SK-N-SH (cell line): ENCODE measurements around the gene ABCA3. TPM values are rescaled to one million over a fixed set of nuclear protein-coding genes. Genes with fewer than 3 reads are reported as not detected.
A peak's percentile ranks its signal among the peaks of the same experiment; 100 is the strongest.

Source experiments
- CTCF ChIA-PET: fragments of 300-600, 350-600 bp; formaldehyde crosslinking; extraction: SDS; loops from one replicate; lab custom pipeline; 2021; lab: Yijun Ruan, JAX
- POLR2A ChIA-PET: fragments of 350-600 bp; sonication (Branson Sonifier 250); formaldehyde crosslinking; extraction: SDS; loops from one replicate; lab custom pipeline; 2020; ENCODE audit warnings: antibody characterized with exemption, inconsistent platforms; lab: Yijun Ruan, JAX
- DNase-seq: peaks from one replicate; pipeline ENCODE4 v3.0.0; 2012
- H2AFZ ChIP-seq: fragments of 200-600 bp; sonication (generic); 2 replicates; pipeline ENCODE4 v1.8.1; 2016; ENCODE audit warnings: antibody characterized with exemption, mild to moderate bottlenecking, low read depth
- H3F3A ChIP-seq: fragments of 200-600 bp; sonication (generic); replicated peaks from 2 replicates; pipeline ENCODE3; 2016; ENCODE audit warnings: antibody characterized with exemption, mild to moderate bottlenecking; ENCODE audit not compliant: insufficient read depth
- H3K27ac ChIP-seq, 2 experiments: fragments of 200-500 bp in 1 of 2; fragments of 200-600 bp in 1 of 2; sonication (Bioruptor generic) in 1 of 2; sonication (generic), shearing (Covaris generic) in 1 of 2; 2 replicates each; pipeline versions ENCODE4 v1.5.1 to v1.6.1; 2014 to 2016; ENCODE audit warnings: low read depth in 2 of 2, inconsistent platforms in 1 of 2, low read length in 1 of 2, mild to moderate bottlenecking in 1 of 2, mixed read lengths in 1 of 2
- H3K27me3 ChIP-seq: fragments of 200-600 bp; sonication (generic), shearing (Covaris generic); 2 replicates; pipeline ENCODE4 v1.6.1; 2016; ENCODE audit warnings: mixed run types; ENCODE audit not compliant: insufficient read depth
- H3K36me3 ChIP-seq, 2 experiments: fragments of 200-500 bp in 1 of 2; fragments of 200-600 bp in 1 of 2; sonication (Bioruptor generic) in 1 of 2; sonication (generic) in 1 of 2; replicated peaks in 1 of 2; 2 replicates each; pipeline versions ENCODE3 to v1.5.1; 2014 to 2016; ENCODE audit warnings: low read length in 1 of 2, mild to moderate bottlenecking in 1 of 2; ENCODE audit not compliant: insufficient read depth in 2 of 2, control insufficient read depth in 1 of 2
- H3K4me1 ChIP-seq, 2 experiments: fragments of 200-500 bp in 1 of 2; fragments of 200-600 bp in 1 of 2; sonication (Bioruptor generic) in 1 of 2; sonication (generic), shearing (Covaris generic) in 1 of 2; 2 replicates each; pipeline versions ENCODE4 v1.5.1 to v1.6.1; 2014 to 2016; ENCODE audit warnings: low read depth in 1 of 2, low read length in 1 of 2, mixed run types in 1 of 2; ENCODE audit not compliant: insufficient read depth in 2 of 2, control insufficient read depth in 1 of 2
- H3K4me2 ChIP-seq: fragments of 200-600 bp; sonication (generic), shearing (Covaris generic); 2 replicates; pipeline ENCODE4 v1.6.1; 2017; ENCODE audit warnings: mixed run types
- H3K4me3 ChIP-seq, 2 experiments: fragments of 200-500 bp in 1 of 2; fragments of 200-600 bp in 1 of 2; sonication (Bioruptor generic) in 1 of 2; sonication (generic), shearing (Covaris generic) in 1 of 2; 2 replicates each; pipeline versions ENCODE4 v1.5.1 to v1.8.1; 2014 to 2016; ENCODE audit warnings: low read depth in 2 of 2, inconsistent platforms in 1 of 2, low read length in 1 of 2, mild to moderate bottlenecking in 1 of 2, mixed read lengths in 1 of 2, moderate library complexity in 1 of 2
- H3K79me2 ChIP-seq: fragments of 200-600 bp; sonication (generic); 2 replicates; pipeline ENCODE4 v1.8.1; 2017; ENCODE audit warnings: mild to moderate bottlenecking; ENCODE audit not compliant: insufficient read depth
- H3K9ac ChIP-seq: fragments of 200-600 bp; sonication (generic); 2 replicates; pipeline ENCODE4 v1.6.1; 2017; ENCODE audit warnings: mixed run types
- H3K9me2 ChIP-seq: fragments of 200-600 bp; sonication (generic); 2 replicates; pipeline ENCODE4 v1.6.1; 2017; ENCODE audit warnings: mixed run types
- H3K9me3 ChIP-seq: fragments of 200-600 bp; sonication (generic); 2 replicates; pipeline ENCODE4 v1.6.1; 2017; ENCODE audit warnings: mixed run types, mild to moderate bottlenecking, moderate library complexity
- H4K20me1 ChIP-seq: fragments of 200-600 bp; sonication (generic); 2 replicates; pipeline ENCODE4 v1.6.1; 2017; ENCODE audit warnings: mild to moderate bottlenecking, mixed run types; ENCODE audit not compliant: insufficient read depth
- ELF1 ChIP-seq: IDR thresholded peaks from 2 replicates; pipeline ENCODE4 v1.4.0; 2012
- GABPA ChIP-seq: IDR thresholded peaks from 2 replicates; pipeline ENCODE4 v1.4.0; 2012; ENCODE audit warnings: low read depth, mild to moderate bottlenecking
- JUND ChIP-seq: IDR thresholded peaks from 2 replicates; pipeline ENCODE4 v1.4.0; 2012
- MEF2A ChIP-seq: IDR thresholded peaks from 2 replicates; pipeline ENCODE4 v1.4.0; 2012; ENCODE audit warnings: low read depth, borderline replicate concordance
- POLR2AphosphoS5 ChIP-seq: IDR thresholded peaks from 2 replicates; pipeline ENCODE4 v1.6.1; 2012; ENCODE audit warnings: low read depth, low read length
- RAD21 ChIP-seq: IDR thresholded peaks from 2 replicates; pipeline ENCODE4 v1.6.1; 2012; ENCODE audit warnings: mild to moderate bottlenecking, low read length
- RXRA ChIP-seq: IDR thresholded peaks from 2 replicates; pipeline ENCODE4 v1.4.0; 2012; ENCODE audit warnings: low read depth, mild to moderate bottlenecking, borderline replicate concordance
- TAF1 ChIP-seq: IDR thresholded peaks from 2 replicates; pipeline ENCODE4 v1.6.1; 2012; ENCODE audit warnings: low read depth, mild to moderate bottlenecking, low read length, moderate library complexity, borderline replicate concordance
- YY1 ChIP-seq: IDR thresholded peaks from 2 replicates; pipeline ENCODE4 v1.4.0; 2012; ENCODE audit warnings: low read depth, mild to moderate bottlenecking
- WGBS: methylation state at CpG from one replicate; pipeline ENCODE4 v1.1.6; 2017; ENCODE audit warnings: low lambda C conversion rate; 5-methylcytosine and 5-hydroxymethylcytosine counted together
- polyA plus RNA-seq, 3 experiments: library from polyadenylated mRNA; depleted of rRNA; stranded (reverse); fragments of >200 nt; gene quantifications; 2 replicates each; pipeline ENCODE4 v1.2.3, GENCODE V29; 2012
- small RNA-seq, 7 experiments: library from RNA; depleted of rRNA; stranded (forward); fragments of <200 nt; gene quantifications; one replicate each; pipeline ENCODE3, GENCODE V24; 2012
- TF ChIP-seq, protein P1 (sequence below): IDR thresholded peaks from 2 replicates; pipeline ENCODE4 v1.6.1; 2012; ENCODE audit warnings: mild to moderate bottlenecking, low read depth, low read length, moderate library complexity
- TF ChIP-seq, protein P2 (sequence below): IDR thresholded peaks from 2 replicates; pipeline ENCODE4 v1.4.0; 2012; ENCODE audit warnings: low read depth, borderline replicate concordance
- TF ChIP-seq, protein P3 (sequence below): fragments of 150-350 bp; IDR thresholded peaks from 2 replicates; pipeline ENCODE4 v1.6.1; 2016; ENCODE audit warnings: mild to moderate bottlenecking, low read depth, low read length

Gene ABCA3
- polyA plus RNA-seq, 1 of the 3 experiments (the other 2 are of a cell fraction) = 9.9 TPM

DNA sequence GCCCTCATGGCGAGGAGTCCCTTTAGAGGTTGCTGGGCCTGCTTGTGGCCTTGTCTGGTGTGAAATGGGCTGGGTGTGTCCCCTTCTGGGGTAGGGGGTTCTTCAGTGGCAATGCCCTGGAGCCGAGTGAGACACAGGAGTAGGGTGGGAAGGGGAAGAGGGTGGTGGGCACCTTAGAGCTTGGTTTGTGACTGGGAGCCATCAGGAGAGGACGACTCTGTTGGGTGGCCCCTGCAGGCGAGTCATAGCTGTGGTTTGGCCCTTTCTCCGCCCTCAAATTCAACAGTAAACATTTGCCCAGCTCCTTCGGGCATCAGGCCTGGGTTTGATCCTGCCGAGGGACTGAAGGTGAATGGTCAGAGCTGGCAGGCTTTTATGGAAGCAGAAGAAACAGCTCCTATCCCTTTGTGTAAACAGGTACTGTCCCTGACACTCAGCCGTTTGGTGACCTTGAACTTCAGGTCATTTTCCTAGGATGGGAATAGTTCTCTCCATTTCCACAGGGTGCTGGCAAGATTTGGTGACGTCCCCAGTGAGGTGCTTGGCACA is 114.2 kb downstream of the ABCA3 start:
- CTCF ChIA-PET = interaction anchor here (1.4 kb wide), 1 partner anchor 31 kb away, joined by 3 read pairs; no protein-coding TSS in a partner anchor
- peaks cover 0 to 4% of the 10 kb centered on the region in 2 experiments; a peak in 1 of 4 replicates for H3K4me1 ChIP-seq
- peaks cover 51% of the 10 kb centered on the region for H3K79me2 ChIP-seq
- H3K27ac ChIP-seq = no peak overlapping the region
- H3K9me2 ChIP-seq = no peaks in the 10 kb centered on the region
- no peak for TF ChIP-seq JUND
- TF ChIP-seq ELF1 = no peak
- TF ChIP-seq, protein P1, sequence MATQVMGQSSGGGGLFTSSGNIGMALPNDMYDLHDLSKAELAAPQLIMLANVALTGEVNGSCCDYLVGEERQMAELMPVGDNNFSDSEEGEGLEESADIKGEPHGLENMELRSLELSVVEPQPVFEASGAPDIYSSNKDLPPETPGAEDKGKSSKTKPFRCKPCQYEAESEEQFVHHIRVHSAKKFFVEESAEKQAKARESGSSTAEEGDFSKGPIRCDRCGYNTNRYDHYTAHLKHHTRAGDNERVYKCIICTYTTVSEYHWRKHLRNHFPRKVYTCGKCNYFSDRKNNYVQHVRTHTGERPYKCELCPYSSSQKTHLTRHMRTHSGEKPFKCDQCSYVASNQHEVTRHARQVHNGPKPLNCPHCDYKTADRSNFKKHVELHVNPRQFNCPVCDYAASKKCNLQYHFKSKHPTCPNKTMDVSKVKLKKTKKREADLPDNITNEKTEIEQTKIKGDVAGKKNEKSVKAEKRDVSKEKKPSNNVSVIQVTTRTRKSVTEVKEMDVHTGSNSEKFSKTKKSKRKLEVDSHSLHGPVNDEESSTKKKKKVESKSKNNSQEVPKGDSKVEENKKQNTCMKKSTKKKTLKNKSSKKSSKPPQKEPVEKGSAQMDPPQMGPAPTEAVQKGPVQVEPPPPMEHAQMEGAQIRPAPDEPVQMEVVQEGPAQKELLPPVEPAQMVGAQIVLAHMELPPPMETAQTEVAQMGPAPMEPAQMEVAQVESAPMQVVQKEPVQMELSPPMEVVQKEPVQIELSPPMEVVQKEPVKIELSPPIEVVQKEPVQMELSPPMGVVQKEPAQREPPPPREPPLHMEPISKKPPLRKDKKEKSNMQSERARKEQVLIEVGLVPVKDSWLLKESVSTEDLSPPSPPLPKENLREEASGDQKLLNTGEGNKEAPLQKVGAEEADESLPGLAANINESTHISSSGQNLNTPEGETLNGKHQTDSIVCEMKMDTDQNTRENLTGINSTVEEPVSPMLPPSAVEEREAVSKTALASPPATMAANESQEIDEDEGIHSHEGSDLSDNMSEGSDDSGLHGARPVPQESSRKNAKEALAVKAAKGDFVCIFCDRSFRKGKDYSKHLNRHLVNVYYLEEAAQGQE = no peak
- TF ChIP-seq POLR2AphosphoS5 = no peak
- TF ChIP-seq MEF2A = no peak
- TF ChIP-seq, protein P2, sequence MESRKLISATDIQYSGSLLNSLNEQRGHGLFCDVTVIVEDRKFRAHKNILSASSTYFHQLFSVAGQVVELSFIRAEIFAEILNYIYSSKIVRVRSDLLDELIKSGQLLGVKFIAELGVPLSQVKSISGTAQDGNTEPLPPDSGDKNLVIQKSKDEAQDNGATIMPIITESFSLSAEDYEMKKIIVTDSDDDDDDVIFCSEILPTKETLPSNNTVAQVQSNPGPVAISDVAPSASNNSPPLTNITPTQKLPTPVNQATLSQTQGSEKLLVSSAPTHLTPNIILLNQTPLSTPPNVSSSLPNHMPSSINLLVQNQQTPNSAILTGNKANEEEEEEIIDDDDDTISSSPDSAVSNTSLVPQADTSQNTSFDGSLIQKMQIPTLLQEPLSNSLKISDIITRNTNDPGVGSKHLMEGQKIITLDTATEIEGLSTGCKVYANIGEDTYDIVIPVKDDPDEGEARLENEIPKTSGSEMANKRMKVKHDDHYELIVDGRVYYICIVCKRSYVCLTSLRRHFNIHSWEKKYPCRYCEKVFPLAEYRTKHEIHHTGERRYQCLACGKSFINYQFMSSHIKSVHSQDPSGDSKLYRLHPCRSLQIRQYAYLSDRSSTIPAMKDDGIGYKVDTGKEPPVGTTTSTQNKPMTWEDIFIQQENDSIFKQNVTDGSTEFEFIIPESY = no peak
- no peak for TF ChIP-seq RAD21
- no peak for TF ChIP-seq RXRA
- TF ChIP-seq, protein P3, sequence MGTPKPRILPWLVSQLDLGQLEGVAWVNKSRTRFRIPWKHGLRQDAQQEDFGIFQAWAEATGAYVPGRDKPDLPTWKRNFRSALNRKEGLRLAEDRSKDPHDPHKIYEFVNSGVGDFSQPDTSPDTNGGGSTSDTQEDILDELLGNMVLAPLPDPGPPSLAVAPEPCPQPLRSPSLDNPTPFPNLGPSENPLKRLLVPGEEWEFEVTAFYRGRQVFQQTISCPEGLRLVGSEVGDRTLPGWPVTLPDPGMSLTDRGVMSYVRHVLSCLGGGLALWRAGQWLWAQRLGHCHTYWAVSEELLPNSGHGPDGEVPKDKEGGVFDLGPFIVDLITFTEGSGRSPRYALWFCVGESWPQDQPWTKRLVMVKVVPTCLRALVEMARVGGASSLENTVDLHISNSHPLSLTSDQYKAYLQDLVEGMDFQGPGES = no peak
- TF ChIP-seq TAF1 = no peak
- TF ChIP-seq YY1 = no peak
- no peak for TF ChIP-seq GABPA
- TF ChIP-seq, all 33 proteins: peak for 0
- peaks cover 0 to 29% of the 10 kb centered on the region in 2 experiments for H3K36me3 ChIP-seq
- H3K9me3 ChIP-seq = no peaks in the 10 kb centered on the region
- POLR2A ChIA-PET = interaction anchor here (0.8 to 1.1 kb wide), 2 partner anchors 25 to 71 kb away, joined by 3 read pairs; partner anchors contain the start of genes ECI1 and TRAF7
- H3K27me3 ChIP-seq = no peaks in the 10 kb centered on the region
- H3K9ac ChIP-seq = no peak overlapping the region
- H2AFZ ChIP-seq = no peak overlapping the region
- WGBS = 74% methylated on average over 5 of the region's 9 CpGs
- DNase-seq = no peak
- H3K4me2 ChIP-seq = 0 out of 2 replicates have a peak overlapping the region, but pooled peaks have one; percentile 7
- H3F3A ChIP-seq = no peaks in the 10 kb centered on the region
- peaks cover 30% of the 10 kb centered on the region for H4K20me1 ChIP-seq
- no peak overlapping the region for H3K4me3 ChIP-seq

Small RNAs within 50 kb of the gene (small RNA-seq; reads per million reads assigned to genes)
- gene MIR3677 (0 to 13.6 (median 2.2) reads per million in 7 experiments), gene MIR4717 (0 reads per million in 7 experiments)

Other genes with a start within 250 kb of the ABCA3 start
- gene PKD1, start 204.8 kb downstream of the ABCA3 start, polyA plus RNA-seq (2012; rRNA removed) = 39.8 and 47.4 TPM in 2 replicates
- gene RAB26, start 192.1 kb downstream of the ABCA3 start, polyA plus RNA-seq (2012; rRNA removed) = 14.3 and 19.5 TPM in 2 replicates
- 69.9 and 73.0 TPM in 2 replicates for gene TRAF7, start 184.9 kb downstream of the ABCA3 start, polyA plus RNA-seq (2012; rRNA removed)
- 1.4 and 1.7 TPM in 2 replicates for gene CASKIN1, start 144.1 kb downstream of the ABCA3 start, polyA plus RNA-seq (2012; rRNA removed)
- 70.3 and 85.4 TPM in 2 replicates for gene MLST8, start 135.3 kb downstream of the ABCA3 start, polyA plus RNA-seq (2012; rRNA removed)
- 2.3 and 3.4 TPM in 2 replicates for gene BRICD5, start 129.9 kb downstream of the ABCA3 start, polyA plus RNA-seq (2012; rRNA removed)
- gene PGP, start 125.9 kb downstream of the ABCA3 start, polyA plus RNA-seq (2012; rRNA removed) = 10.3 and 10.8 TPM in 2 replicates
- 33.0 and 34.0 TPM in 2 replicates for gene E4F1, start 117.1 kb downstream of the ABCA3 start, polyA plus RNA-seq (2012; rRNA removed)
- gene DNASE1L2, start 104.3 kb downstream of the ABCA3 start, polyA plus RNA-seq (2012; rRNA removed) = 2.4 and 2.5 TPM in 2 replicates
- gene ECI1, start 89.1 kb downstream of the ABCA3 start, polyA plus RNA-seq (2012; rRNA removed) = 53.3 and 61.8 TPM in 2 replicates
- 227 and 277 TPM in 2 replicates for gene RNPS1, start 72.6 kb downstream of the ABCA3 start, polyA plus RNA-seq (2012; rRNA removed)
- 3.8 and 4.6 TPM in 2 replicates for gene CCNF, start 88.7 kb upstream of the ABCA3 start, polyA plus RNA-seq (2012; rRNA removed)
- gene TEDC2, start 119.4 kb upstream of the ABCA3 start, polyA plus RNA-seq (2012; rRNA removed) = 15.6 and 16.5 TPM in 2 replicates
- 0.26 and 0.28 TPM in 2 replicates for gene NTN3, start 130.6 kb upstream of the ABCA3 start, polyA plus RNA-seq (2012; rRNA removed)
- gene TBC1D24, start 134.4 kb upstream of the ABCA3 start, polyA plus RNA-seq (2012; rRNA removed) = 5.6 and 6.7 TPM in 2 replicates
- gene ATP6V0C, start 173.2 kb upstream of the ABCA3 start, polyA plus RNA-seq (2012; rRNA removed) = 30.2 and 80.1 TPM in 2 replicates
- 38.1 and 50.7 TPM in 2 replicates for gene AMDHD2, start 179.6 kb upstream of the ABCA3 start, polyA plus RNA-seq (2012; rRNA removed)
- not detected in 2 replicates for gene CEMP1, start 190.7 kb upstream of the ABCA3 start, polyA plus RNA-seq (2012; rRNA removed)
- 22.0 and 33.4 TPM in 2 replicates for gene PDPK1, start 197.3 kb upstream of the ABCA3 start, polyA plus RNA-seq (2012; rRNA removed)